GM19035 (cell line): ENCODE results near the gene TENM3.
A peak's percentile ranks its signal among the peaks of the same experiment; 100 is the strongest.

Experiments used
- ATAC-seq: cut with Tn5 transposase; IDR thresholded peaks from one replicate; pipeline ENCODE4 v1.9.1; 2021; ENCODE audit not compliant: unreplicated experiment

The TENM3 gene

DNA sequence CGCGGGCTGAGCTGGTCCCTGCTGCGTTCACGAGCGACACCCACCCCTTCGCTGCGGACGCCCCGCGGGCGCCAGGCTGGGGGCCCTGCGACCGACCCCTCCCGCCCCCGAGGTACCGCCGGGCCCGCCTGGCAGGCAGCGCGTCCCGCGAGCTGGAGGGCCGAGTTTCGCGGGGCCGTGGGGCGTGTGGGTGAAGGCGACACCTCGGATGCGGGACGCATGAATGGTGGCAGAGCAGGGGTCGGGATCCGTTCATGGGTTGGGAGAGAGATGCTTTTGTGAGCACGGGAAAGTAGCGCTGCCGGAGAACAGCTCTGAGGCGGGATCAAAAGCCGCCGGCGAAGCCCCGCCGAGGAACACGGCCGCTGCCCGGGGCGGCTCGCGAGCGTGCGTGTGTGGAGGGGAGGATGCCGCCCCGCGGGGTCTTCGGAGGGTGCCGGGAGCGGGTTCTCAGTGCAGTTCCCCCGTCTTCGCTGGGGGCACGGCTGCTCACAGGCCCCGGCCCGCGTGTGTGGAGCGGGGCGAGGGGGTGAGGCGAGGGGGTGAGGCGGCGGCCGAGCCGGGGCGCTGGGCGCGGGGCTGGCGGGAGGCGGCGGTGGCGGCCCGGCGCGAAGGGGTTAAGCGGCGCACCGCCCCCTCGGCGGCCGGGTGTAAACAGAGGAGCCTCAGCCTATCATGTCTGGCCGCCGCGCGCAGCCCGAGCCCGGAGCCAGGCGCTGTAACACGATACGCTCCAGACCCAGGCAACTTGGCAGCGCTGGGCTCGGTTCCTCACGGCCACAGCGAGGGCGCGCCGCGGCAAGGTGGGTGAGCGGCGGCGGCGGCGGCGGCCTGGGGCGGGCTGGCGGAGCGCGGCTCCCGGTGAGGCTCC is 205.3 kb downstream of the TENM3 start:
- peak; percentile 74 for ATAC-seq

DNA sequence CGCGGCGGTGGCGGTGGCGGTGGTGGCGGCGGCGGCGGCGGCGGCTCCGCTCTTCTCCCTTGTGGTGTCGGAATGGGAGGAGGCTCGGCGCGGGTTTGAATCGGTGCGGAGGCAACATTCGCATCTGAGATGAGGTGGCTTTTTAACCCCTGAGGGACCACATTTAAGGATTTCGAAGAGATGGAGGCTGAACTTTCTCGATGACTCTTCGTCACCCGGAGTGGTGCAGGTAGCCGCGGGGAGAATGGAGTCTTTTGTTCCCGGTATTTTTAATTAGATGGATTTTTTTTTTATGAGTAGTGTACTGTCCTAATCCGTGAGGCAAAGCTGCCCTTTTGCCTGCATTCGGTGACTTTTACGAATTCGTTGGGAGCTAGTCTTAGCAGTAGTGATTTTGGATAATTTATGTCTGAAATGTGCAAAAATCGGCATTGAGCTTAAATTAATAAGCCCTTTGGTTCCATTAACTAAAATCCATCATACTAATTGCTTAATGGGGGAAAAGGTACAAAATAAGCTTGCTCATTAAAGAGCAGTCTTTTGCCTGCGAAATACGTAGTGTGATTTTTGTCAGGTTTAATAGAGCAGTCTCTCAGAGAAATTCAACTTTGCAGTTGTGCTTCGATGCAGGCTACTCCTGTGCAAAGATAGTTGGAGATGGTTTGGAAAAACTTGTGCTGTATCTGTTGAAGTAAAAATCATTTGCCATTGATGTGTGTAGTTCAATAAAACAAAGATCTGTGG is 206.2 kb downstream of the TENM3 start:
- peak; percentile 18 for ATAC-seq

DNA sequence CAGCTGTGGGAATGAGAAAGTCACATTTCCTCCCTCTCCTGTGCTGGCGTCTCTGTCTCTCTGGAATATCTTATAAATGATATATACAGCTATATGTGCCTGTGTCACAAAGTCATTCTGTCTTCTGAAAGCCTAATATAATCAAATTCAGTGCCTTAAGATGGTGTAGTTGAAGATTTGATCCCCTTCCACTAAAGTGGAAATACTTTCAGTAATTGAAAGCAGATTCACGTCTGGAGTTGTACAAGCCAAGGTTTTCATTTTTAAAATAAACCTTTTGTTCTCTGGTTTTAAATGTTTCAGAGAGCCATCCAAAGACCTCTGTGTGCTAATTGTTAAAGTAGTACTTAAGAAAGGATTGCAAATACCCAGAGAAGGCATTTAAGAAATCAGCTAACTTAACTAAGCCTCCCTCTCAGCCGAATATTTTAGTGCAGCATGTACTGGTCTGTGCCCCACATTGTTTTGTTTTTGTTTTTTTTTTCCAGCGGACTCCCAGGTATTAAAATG is 206.8 kb downstream of the TENM3 start:
- no peak for ATAC-seq

DNA sequence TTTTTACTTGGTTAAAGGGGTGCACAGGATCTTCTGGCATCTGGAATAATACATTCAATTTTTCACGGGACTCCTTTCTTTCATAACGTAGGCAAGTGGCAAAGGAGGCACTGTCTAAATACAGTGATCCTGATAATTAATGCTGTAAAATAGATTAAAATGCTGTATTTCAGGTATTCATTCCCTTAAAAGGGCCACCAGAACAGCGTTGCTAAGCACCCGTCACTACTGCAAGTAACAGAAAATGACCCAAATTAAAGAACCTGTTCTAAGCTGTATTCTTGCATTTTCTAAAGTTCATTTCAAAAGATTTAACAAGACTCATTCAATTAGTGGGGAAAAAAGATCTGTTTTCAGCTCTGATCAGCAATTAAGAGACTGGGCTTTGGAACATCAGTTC is 208.2 kb downstream of the TENM3 start:
- ATAC-seq = no peak

DNA sequence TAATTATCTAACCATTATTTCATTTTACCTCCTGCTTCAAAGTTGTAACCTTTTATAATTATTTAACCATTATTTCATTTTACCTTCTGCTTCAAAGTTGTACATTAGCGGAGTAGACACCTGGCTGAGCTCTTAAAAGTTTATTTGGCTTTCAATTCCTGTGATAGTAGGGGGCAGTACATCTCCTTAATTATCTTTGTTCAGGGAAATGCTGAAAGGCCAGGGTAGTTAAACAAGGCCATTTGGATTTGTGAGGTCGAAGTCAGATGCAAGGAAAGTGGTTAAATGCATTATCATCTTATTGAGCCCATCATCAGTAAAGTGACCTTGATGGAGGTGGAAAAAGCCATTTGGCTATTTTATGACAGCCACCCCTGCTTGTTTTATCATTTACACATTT is 210.6 kb downstream of the TENM3 start:
- ATAC-seq = no peak

DNA sequence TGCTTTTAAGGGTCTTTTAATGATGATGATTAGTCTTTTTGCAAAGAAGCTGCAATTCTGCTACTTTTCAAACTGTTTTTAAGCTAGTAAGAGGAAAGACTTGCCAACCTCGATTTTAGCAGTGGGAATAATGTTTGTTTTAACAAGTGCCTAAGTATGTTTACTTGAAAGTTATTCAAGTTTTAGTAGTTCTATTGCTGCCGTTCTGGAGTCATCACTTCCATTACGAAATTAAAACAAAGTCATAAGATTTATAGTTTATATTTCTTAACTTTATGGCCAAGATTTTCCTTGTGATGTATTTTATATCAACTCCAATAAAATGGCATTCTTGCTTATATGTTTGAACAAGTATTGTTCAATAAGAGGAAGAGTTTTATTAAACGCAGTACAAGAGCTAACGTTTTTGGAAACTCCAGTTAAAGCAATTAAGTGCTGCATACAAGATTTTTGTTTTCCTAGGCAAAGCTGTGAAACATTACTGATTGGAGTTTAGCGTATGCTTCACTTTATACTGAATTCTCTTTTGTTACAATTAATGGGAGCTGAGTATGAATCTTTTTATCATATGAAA is 211.3 kb downstream of the TENM3 start:
- ATAC-seq = no peak

DNA sequence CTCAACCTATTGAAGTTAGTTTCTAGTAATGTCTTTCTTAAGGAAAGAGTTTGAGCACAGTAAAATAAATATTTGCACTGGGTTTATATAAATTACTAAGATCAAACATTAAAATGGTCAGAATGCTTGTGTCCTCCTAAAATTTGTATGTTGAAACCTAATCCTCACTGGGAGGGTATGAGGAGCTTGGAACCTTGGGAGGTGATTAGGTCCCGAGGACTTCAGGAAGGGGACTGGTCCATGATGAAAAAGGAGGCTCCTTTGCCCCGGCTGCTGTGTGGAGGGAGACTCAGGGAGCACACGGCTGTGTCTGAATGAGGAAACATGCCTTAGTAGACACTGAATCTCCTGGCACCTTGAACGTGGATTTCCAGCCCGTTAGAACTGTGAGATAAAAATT is 221.9 kb downstream of the TENM3 start:
- no peak for ATAC-seq

DNA sequence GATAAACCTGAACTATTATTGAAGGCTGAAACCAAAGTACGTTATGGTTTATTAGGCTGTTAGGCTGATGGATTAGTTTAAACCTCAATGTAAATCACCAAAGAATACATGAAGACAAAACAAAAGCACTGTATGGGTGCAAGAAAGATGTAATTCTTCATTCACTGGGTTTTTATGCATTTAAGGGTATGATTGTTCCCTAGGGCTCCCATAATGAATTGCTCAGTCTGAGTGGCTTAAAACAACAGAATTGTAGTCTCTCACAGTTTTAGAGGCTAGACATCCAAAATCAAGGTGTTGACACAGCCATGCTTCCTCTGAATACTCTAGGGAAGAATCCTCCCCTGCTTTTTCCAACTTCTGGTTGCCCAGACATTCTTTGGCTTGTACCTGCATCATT is 222.8 kb downstream of the TENM3 start:
- ATAC-seq = no peak

DNA sequence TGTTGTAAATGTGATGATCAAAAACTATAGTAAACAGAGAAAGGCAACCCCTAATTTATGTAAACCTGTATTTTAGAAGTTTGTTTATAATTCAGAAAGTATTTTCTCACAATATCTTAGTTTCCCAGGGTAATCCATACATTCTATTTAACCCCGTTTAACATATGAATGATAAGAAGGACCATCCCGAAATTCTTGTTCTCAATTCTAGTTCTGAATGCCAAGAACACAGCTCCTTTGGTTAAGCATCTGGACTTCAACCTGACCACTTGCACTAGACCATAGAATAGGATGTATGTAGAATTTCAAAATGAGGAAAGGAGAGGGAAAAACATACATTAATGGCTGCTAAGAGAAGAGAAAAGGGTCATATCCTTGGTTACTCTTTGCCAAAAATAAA is 227.0 kb downstream of the TENM3 start:
- no peak for ATAC-seq

DNA sequence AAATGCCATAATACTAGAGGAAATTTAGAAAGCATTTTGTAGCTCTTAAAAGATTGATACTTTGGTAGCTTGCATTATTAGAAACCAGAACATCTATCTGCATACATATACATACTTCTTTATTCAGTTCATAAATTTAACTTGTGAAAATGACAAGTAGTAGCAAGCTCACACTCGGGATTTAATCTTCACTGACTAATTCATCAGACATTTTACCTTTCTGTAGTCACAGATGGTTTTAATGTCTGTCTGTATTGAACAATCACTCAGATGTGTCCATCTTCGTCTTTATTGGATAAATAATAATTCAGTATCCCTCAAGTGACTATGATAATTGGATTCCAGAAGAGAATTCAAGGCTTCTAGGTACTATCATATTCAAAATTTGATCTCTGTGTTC is 232.3 kb downstream of the TENM3 start:
- no peak for ATAC-seq

DNA sequence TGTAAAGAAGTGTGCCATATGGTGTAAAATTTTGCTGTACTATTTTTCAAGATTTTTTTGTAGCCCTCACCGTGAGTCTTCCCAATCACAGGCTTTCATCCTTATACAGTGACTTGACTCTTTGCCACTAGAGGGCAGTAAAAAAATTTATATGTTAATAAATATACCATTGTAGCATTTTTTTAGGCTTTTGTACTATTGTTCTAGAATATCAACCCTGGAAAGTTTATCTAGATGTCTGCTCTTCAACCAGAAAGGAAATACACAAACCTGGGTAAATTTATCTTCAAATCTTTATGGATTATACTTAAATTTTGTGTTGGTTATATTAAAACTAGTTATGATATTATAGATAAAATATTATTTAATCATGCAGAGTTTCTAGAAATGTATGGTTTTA is 235.3 kb downstream of the TENM3 start:
- ATAC-seq = peak; percentile 58

DNA sequence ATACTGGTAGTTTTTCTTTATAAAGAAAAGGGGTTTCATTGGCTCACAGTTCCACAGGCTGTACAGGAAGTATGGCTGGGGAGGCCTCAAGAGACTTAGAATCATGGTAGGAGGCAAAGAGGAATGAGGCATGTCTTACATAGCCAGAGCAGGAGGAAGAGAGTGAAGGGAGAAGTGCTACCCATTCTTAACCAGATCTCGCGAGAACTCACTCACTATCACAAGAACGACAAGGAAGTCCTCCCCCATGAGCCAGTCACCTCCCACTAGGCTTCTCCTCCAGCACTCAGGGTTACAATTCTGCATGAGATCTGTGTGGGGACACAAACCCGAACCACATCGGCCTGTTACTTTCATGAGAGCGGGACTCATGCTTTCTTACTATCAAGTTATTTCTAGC is 240.5 kb downstream of the TENM3 start:
- no peak for ATAC-seq

DNA sequence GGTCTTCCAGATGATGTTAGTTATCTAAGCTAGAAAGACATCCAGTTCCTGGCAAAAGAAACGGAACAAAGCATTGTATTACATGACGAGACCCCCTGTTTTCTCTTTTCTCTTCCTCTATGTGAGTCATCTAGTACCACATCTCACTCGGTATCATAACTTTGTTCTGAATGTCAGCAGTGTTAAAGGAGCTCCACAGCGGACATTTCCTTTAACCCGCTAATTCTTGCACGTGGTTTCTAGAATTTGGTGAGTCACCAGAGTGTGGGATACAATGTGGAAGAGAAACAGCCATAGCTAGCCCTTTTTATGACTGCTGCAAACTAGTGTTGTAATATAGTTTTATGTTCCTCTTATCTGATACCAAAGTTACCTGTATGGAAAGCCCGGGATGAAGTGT is 243.7 kb downstream of the TENM3 start:
- no peak for ATAC-seq

DNA sequence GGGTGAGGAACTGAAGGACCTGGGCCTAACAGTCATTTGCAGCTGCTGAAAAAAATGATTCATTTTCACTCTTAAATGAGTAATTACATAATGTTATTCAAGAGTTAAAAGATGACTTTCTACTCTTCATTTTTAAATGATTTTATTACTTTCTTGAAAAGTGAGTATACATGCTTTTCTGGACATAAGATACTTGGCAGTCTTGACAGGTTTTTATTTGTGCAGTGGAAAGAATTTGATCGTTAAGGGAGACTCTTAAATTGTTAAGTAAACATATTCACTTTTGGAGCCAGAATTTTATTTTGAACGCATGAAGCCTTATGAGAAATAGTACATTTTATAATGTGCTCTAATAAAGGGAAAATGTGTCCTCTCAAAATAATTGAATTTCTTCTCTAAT is 245.7 kb downstream of the TENM3 start:
- ATAC-seq = no peak

DNA sequence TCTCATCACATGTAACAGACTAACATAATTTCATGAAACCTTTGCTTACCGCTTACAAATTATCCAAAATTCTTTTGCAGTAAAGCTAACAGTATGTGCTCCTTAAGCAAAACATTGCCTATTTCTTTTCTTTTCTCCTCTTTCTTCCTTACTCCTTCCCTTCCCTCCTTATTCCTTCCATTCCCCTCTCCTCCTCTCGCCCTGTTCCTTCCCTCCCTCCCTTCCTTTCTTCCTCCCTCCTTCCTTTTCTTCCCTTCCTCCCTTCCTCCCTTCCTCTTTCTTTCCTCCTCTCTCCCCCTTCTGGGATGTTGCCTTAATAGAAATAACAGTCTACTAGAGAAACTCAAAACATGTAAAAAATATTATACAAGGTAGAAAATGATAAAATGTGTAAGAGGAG is 246.4 kb downstream of the TENM3 start:
- no peak for ATAC-seq

DNA sequence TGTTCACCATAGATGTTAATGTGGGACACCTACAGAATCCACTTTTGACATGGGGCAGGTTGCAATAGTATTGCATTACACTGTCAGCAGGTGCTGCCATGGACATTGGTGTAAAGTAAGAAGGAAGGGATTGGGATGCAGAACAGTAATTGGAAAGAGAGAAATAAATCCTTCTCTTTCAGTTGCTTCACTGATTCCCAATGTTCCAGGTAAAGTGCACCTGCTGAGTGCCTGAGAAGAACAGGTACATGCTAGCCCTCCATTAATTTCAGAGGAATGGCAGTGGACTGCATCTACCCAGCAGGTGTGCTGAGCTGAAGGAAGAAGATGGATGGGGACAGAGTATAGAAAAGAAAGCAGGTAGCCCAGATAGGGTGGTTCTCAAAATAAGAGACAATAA is 248.5 kb downstream of the TENM3 start:
- no peak for ATAC-seq

DNA sequence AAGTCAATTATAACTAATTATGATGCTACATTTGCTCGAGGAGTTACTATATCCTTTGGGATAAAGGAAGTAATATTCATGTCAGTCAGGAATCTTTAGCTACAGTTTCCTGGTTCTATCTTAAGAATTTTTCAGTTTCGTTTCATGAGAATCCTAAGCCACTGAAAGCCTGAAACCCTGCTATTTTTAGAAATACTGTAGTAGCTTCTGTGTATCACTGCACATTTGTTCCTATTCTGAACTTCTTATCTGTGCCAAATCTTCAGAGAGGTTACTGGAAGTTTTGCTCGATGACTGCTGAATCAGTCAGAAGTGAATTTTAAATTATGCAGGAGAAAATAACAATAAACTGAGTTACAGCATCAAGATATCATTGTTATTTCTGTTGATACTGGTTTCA is 249.2 kb downstream of the TENM3 start:
- no peak for ATAC-seq

DNA sequence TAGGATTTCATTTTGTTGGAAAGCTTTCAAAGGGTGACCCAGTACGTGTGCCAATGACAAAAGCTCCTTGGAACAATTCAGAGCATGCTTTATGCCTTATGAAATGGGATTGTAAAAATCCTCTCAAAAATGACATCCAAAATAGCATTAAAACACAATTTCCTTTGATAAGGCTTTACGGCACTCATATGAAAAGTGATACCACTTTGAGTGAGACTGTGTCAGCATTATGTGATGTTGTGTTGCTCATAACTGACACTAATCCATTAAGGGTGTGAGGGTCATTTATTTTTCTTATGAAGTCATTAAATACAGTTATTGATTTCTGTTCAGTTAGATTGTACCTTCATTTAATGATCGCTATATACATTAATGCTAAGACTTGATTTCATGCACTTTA is 250.2 kb downstream of the TENM3 start:
- ATAC-seq = no peak

DNA sequence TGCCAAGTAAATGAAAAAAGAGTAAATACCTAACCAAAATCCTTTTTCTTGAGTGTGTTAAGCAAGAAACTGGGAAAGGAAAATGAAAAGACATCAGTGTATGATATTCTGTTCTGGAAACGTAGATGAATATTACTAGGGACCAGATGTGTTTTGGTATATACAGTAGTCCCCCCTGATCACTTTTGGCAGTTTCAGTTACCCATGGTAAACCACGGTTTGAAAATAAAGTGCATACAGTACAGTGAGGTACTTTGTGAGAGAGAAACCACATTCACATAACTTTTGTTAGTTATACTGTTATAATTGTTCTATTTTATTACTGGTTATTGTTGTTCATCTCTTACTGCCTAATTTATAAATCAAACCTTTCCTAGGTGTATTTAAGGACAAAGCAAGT is 250.9 kb downstream of the TENM3 start:
- ATAC-seq = peak; percentile 51

DNA sequence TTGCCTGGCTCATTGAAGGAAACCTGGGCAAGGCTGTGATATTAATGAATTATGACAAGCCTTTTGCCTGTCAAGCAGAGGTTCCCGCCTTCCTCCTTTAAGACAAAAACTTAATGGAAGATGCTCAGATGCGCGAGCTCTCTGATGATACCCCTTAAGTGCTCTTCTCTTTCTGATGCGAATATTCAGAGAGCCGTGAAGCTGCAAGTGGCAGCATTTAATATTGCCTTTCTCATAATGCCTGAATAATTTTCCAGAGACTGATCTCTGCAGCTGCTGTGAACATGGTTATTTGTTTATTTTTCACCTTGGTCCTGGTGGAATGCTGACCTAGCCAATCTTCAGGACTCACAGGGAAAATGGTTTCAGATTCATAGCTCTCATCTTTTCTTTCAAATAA is 251.8 kb downstream of the TENM3 start:
- ATAC-seq = no peak

DNA sequence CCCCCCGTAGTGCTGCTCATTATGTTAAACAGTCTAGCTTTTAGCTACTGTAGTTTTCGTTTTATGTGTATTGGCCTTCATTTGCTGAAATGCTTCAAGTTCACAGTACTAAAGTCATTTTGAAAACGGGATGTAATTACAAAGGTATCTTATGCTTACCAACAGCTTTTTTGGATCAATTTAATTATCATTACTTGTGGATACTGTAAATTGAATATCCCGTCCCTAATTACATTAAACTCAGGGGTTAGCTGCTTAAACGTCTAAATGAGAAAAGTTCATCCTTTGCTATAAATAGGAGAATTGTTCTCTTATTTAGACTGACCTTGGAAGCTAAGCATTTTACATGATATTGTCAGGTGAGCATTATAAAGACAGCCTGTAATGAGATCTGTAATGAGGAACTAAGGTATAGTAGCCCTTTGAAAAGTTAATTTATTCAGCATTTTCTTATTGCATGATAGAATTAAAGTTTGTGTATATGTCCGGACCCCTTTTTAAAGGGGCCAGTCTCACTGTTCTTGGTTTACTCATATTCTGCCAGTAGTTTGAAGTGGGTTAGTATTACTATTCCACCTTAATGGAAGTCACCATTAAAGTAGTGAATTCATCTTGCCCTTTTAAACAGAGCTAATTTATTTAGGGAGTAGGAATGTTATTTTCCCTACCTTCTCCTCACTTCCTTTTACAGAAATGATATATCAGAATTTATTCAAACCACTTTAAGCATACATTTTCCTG is 252.6 kb downstream of the TENM3 start:
- no peak for ATAC-seq
